Aorta (tissue), 5 donors: Measurements from ENCODE around the gene AUTS2. TPM values are rescaled to one million over a fixed set of nuclear protein-coding genes. Genes with fewer than 3 reads are reported as not detected.

Source experiments
- ATAC-seq: fragments of 200-7000 bp; cut with Tn5 transposase; one replicate; pipeline ENCODE4 v1.9.1; 2022; ENCODE audit warnings: moderate library complexity; ENCODE audit not compliant: low FRiP score
- DNase-seq, 2 donors: peaks; one replicate each; pipeline ENCODE4 v3.0.0-alpha.2; 2020
- H3K27ac ChIP-seq, 2 donors: one replicate each; pipeline ENCODE4 v1.5.1; 2013; ENCODE audit warnings: low read length in 2 of 2, mild to moderate bottlenecking in 2 of 2, moderate library complexity in 2 of 2, control low read depth in 1 of 2, inconsistent platforms in 1 of 2, low read depth in 1 of 2
- H3K27me3 ChIP-seq, 2 donors: one replicate each; pipeline ENCODE4 v1.6.1; 2013; ENCODE audit warnings: control low read depth in 1 of 2, low read length in 1 of 2, mild to moderate bottlenecking in 1 of 2, moderate library complexity in 1 of 2; ENCODE audit not compliant: insufficient read depth in 2 of 2, control insufficient read depth in 1 of 2
- H3K36me3 ChIP-seq, 2 donors: one replicate each; pipeline ENCODE4 v1.6.1; 2013; ENCODE audit warnings: control low read depth in 1 of 2, low read length in 1 of 2, mild to moderate bottlenecking in 1 of 2; ENCODE audit not compliant: insufficient read depth in 2 of 2, control insufficient read depth in 1 of 2
- H3K4me1 ChIP-seq, 2 donors: one replicate each; pipeline ENCODE4 v1.6.1; 2013; ENCODE audit warnings: low read length in 2 of 2, control low read depth in 1 of 2, mild to moderate bottlenecking in 1 of 2, moderate library complexity in 1 of 2; ENCODE audit not compliant: insufficient read depth in 2 of 2, control insufficient read depth in 1 of 2
- H3K4me3 ChIP-seq, 2 donors: one replicate each; pipeline ENCODE4 v1.5.1; 2013; ENCODE audit warnings: low read length in 2 of 2, control low read depth in 1 of 2, mild to moderate bottlenecking in 1 of 2
- H3K9me3 ChIP-seq: one replicate; pipeline ENCODE4 v1.6.1; 2013; ENCODE audit warnings: mild to moderate bottlenecking, low read length; ENCODE audit not compliant: control insufficient read depth
- WGBS, 2 donors: extraction: QIAGEN DNeasy Blood & Tissue Kit; methylation state at CpG; one replicate each; pipeline ENCODE4 v1.1.7; 2013; 5-methylcytosine and 5-hydroxymethylcytosine counted together
- intact Hi-C, 2 donors: fragments of 100-400 bp; cut with DNase I; formaldehyde crosslinking; loops; one replicate each; pipeline versions ENCODE4 v1.14.2 to v1.15.0; 2022
- polyA plus RNA-seq, 2 donors: library from polyadenylated mRNA; stranded (reverse); fragments of 200-250 nt; gene quantifications; one replicate each; pipeline ENCODE4 v1.2.3, GENCODE V29; 2013
- total RNA-seq, 2 donors: library from RNA; stranded (reverse); fragmentation: NEBNext Ultra II Directional; extraction: Animal tissue kit (Norgen Biotek cat#: 25700); gene quantifications; one replicate each; pipeline ENCODE4 v1.2.1, GENCODE V29; 2021
- donor health status: healthy with polysubstance abuse.
- donor health status: Bipolar disorder and iron deficiency.
- donor health status: DM: no; HTN: no; CAD: no.
- donor health status: DM: no; HTN: no; CAD: no.
- donor health status: DM: yes; HTN: yes; CAD: no.

The AUTS2 gene
- total and polyA plus RNA-seq, 4 donors: 3.9 to 102 (median 57.0) TPM

GRCh38 chr7:69813637-69814240, 215.5 kb downstream of the AUTS2 start:
- H3K9me3 ChIP-seq: no peaks in the 10 kb centered on the region
- intact Hi-C loops: no loop called here
- peaks cover 0 to 2% of the 10 kb centered on the region in 2 donors for H3K4me1 ChIP-seq
- no peak overlapping the region for H3K4me3 ChIP-seq
- DNase-seq (no peak), ATAC-seq (no peak)
- H3K36me3 ChIP-seq: no peaks in the 10 kb centered on the region
- no peaks in the 10 kb centered on the region for H3K27me3 ChIP-seq
- peak overlapping the region in 1 of 2 donors; percentile 28 for H3K27ac ChIP-seq

GRCh38 chr7:69814421-69814962, 216.2 kb downstream of the AUTS2 start:
- no peak overlapping the region for H3K4me3 ChIP-seq
- H3K9me3 ChIP-seq: no peaks in the 10 kb centered on the region
- DNase-seq (peak in 1 of 2 donors; percentile 41), ATAC-seq (peak; percentile 55)
- intact Hi-C loops: no loop called here
- WGBS, 2 donors: 15 to 24% methylated on average over 14 of the region's 14 CpGs
- H3K36me3 ChIP-seq: no peaks in the 10 kb centered on the region
- no peaks in the 10 kb centered on the region for H3K27me3 ChIP-seq
- H3K4me1 ChIP-seq: peaks cover 0 to 2% of the 10 kb centered on the region in 2 donors
- no peak overlapping the region for H3K27ac ChIP-seq

DNA sequence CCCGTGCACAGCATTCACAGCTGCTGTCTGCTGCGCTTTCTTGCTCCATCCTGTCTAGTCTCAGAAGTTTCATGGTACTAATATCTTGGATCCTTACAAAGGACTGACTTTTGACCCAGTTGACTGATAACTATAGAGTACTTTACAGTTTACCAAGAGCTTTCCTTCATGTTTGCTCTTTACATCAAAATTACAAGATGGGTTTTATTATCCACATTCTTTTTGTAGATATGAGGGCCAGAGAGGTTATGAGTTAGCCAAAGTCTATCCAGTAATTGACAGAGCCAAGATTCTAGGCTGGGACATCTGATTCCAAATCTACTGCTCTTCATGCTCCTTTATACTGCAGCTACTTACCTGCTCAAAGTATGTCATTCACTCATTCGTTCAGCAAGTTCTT, 218.2 kb downstream of the AUTS2 start:
- intact Hi-C loops: no loop called here
- H3K4me1 ChIP-seq: peaks cover 0 to 2% of the 10 kb centered on the region in 2 donors
- no peak for ATAC-seq
- 97 to 99% methylated on average over 3 of the region's 3 CpGs for WGBS, 2 donors
- DNase-seq: no peak
- H3K27ac ChIP-seq: no peak overlapping the region
- H3K4me3 ChIP-seq: no peak overlapping the region
- no peaks in the 10 kb centered on the region for H3K36me3 ChIP-seq
- no peaks in the 10 kb centered on the region for H3K27me3 ChIP-seq
- H3K9me3 ChIP-seq: no peaks in the 10 kb centered on the region

DNA sequence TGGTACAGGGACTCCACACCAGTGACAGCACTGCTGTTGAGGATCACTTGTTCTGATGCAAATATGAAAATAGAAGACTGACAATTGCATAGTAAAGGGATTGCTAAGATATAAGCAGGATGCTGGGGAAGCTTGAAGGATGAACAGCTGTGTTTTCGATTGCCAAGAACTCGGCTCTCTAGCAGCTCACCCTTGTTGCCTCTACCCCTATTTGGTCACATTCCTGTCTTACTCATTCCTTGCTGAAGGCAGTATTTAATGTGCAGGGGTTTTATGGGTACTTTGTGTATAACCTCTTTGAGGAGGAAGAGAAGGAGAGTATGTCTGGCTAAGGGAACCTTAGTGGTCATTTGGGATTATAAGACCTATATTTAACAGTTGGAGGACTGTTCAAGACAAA, 218.8 kb downstream of the AUTS2 start:
- no peak for DNase-seq
- intact Hi-C loops: no loop called here
- peaks cover 0 to 2% of the 10 kb centered on the region in 2 donors for H3K4me1 ChIP-seq
- WGBS, 2 donors: 38 to 39% methylated on average over 2 of the region's 2 CpGs
- no peak overlapping the region for H3K27ac ChIP-seq
- H3K4me3 ChIP-seq: no peak overlapping the region
- no peaks in the 10 kb centered on the region for H3K9me3 ChIP-seq
- no peaks in the 10 kb centered on the region for H3K36me3 ChIP-seq
- ATAC-seq: no peak
- H3K27me3 ChIP-seq: no peaks in the 10 kb centered on the region

- no peak for ATAC-seq
- Histone ChIP-seq H3K4me3 (no peak overlapping the region), H3K36me3 (no peaks in the 10 kb centered on the region), H3K27me3 (no peaks in the 10 kb centered on the region), H3K9me3 (peaks cover under 1% of the 10 kb centered on the region), H3K27ac (no peak overlapping the region), H3K4me1 (peaks cover 0 to 2% of the 10 kb centered on the region in 2 donors)
- WGBS, 2 donors: 72 to 87% methylated on average over 5 of the region's 5 CpGs
- intact Hi-C loops: no loop called here
- DNase-seq: no peak
These were observed 219.8 kb downstream of the AUTS2 start for GRCh38 chr7:69817841-69818635.

- intact Hi-C loops: no loop called here
- Histone ChIP-seq H3K4me3 (no peak overlapping the region), H3K27me3 (no peaks in the 10 kb centered on the region), H3K36me3 (no peaks in the 10 kb centered on the region), H3K27ac (no peak overlapping the region), H3K9me3 (peaks cover 2% of the 10 kb centered on the region), H3K4me1 (peaks cover 0 to 2% of the 10 kb centered on the region in 2 donors)
- no peak for DNase-seq
- 90 to 94% methylated on average over 7 of the region's 7 CpGs for WGBS, 2 donors
- ATAC-seq: no peak
These were observed 220.5 kb downstream of the AUTS2 start for GRCh38 chr7:69818636-69819332.

- Histone ChIP-seq H3K36me3 (no peaks in the 10 kb centered on the region), H3K4me3 (no peak overlapping the region), H3K9me3 (peaks cover 2% of the 10 kb centered on the region), H3K4me1 (peaks cover 0 to 2% of the 10 kb centered on the region in 2 donors), H3K27me3 (no peaks in the 10 kb centered on the region), H3K27ac (no peak overlapping the region)
- DNase-seq (no peak), ATAC-seq (no peak)
- intact Hi-C loops: no loop called here
- 93 to 94% methylated on average over 4 of the region's 4 CpGs for WGBS, 2 donors
These were observed 221.0 kb downstream of the AUTS2 start for GRCh38 chr7:69819333-69819705.

DNA sequence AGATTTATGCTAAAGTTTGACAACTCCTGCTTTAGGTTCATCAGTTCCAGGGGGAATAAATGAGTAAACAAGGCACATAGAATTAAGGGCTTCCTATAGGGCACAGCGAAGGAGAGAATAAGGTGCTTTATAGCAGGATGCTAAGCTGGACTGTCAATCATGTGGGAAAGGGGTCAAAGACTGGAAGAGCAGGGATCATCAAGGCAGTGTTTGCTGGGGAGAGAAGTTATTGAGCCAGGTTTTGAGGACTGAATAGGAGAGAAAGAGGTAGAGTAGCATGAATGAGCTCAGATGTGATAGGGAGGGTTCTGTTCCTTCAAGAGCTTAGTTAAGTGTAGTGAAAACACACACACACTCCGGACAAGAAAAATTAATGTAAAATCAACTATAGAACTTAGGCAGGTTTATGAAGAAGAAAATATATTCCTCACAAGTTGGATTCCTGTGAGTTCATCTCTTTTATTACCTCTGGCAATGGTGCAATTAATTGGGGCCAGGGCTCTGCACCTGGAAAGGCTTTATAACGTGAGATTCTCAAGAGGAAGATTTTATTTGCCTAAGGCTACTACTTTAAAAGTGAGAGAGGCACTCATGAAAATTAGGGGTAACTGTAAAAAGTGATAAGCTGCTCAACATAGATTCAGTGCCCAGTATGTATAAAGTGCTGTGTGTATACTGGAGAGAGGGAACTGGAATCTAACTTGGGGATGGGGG, 222.4 kb downstream of the AUTS2 start:
- DNase-seq: no peak

More for the DNA sequence above, 222.4 kb downstream of the AUTS2 start:
- no peaks in the 10 kb centered on the region for H3K27me3 ChIP-seq
- no peaks in the 10 kb centered on the region for H3K36me3 ChIP-seq
- intact Hi-C loops: no loop called here
- H3K4me3 ChIP-seq: no peak overlapping the region
- no peak for ATAC-seq
- H3K27ac ChIP-seq: no peak overlapping the region
- 77 to 94% methylated on average over 3 of the region's 3 CpGs for WGBS, 2 donors
- H3K4me1 ChIP-seq: peaks cover 0 to 2% of the 10 kb centered on the region in 2 donors
- peaks cover 2% of the 10 kb centered on the region for H3K9me3 ChIP-seq
